Colonic mucosa (tissue), 4 donors: Measurements from ENCODE around the gene GALNT18. TPM values are rescaled to one million over a fixed set of nuclear protein-coding genes. Genes with fewer than 3 reads are reported as not detected.

Source experiments
- DNase-seq: peaks from one replicate; pipeline ENCODE4 v3.0.0-alpha.2; 2020
- H3K27ac ChIP-seq: fragments of 200-600 bp; one replicate; pipeline ENCODE4 v1.8.0; 2021
- H3K27me3 ChIP-seq: fragments of 200-600 bp; one replicate; pipeline ENCODE4 v1.8.0; 2021
- H3K36me3 ChIP-seq: fragments of 200-600 bp; one replicate; pipeline ENCODE4 v1.8.0; 2021
- H3K4me1 ChIP-seq: fragments of 200-600 bp; one replicate; pipeline ENCODE4 v1.8.0; 2021; ENCODE audit warnings: mild to moderate bottlenecking
- H3K4me3 ChIP-seq: fragments of 200-600 bp; one replicate; pipeline ENCODE4 v1.8.0; 2021
- H3K9ac ChIP-seq, 2 donors: one replicate each; pipeline ENCODE4 v1.7.0; 2013; ENCODE audit warnings: control low read depth in 2 of 2, low read depth in 2 of 2, low read length in 2 of 2
- H3K9me3 ChIP-seq: fragments of 200-600 bp; one replicate; pipeline ENCODE4 v1.8.0; 2021
- intact Hi-C: fragments of 100-400 bp; cut with DNase I; formaldehyde crosslinking; loops from one replicate; pipeline ENCODE4 v1.14.1; 2022
- total RNA-seq, 2 donors: library from RNA; stranded (reverse); fragmentation: NEBNext Ultra II Directional in 1 of 2; extraction: Animal tissue kit (Norgen Biotek cat#: 25700) in 1 of 2; gene quantifications; one replicate each; pipeline ENCODE4 v1.2.1, GENCODE V29; 2021
- TF ChIP-seq, protein P1 (sequence below): fragments of 200-600 bp; IDR thresholded peaks from one replicate; pipeline ENCODE4 v1.8.0; 2022; ENCODE audit warnings: antibody characterized with exemption, mild to moderate bottlenecking
- donor health status: healthy.
- donor health status: DM: no; HTN: no; CAD: no.
- donor health status: DM: no; HTN: no; CAD: no.

Gene GALNT18
- total RNA-seq, 2 donors from 2014 or later: 3.6 to 8.3 TPM

DNA sequence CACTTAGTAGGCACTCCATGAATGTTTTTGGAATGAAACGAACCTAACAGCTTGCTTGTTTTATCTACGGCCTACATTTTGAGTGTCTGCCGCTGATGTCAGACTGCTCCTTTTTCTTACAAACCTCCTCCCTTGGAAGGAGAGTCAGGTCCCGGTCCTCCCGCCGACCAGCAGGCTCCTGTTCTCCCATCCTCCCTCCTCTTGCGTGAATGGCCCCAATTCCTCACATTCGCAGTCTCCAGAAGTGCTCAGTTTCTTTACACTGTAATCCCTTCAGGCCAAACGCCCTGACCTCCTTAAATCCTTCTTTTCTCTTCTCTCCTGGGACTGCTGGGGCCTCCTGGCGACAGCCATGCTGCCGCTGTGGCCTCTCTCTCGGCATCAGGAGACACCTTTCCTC lies 186.2 kb downstream of the GALNT18 start:
- no peak for DNase-seq
- no peaks in the 10 kb centered on the region for H3K27me3 ChIP-seq
- no peaks in the 10 kb centered on the region for H3K4me1 ChIP-seq
- H3K9ac ChIP-seq: no peak overlapping the region
- no peaks in the 10 kb centered on the region for H3K36me3 ChIP-seq
- intact Hi-C loops: no loop called here
- TF ChIP-seq, protein P1, sequence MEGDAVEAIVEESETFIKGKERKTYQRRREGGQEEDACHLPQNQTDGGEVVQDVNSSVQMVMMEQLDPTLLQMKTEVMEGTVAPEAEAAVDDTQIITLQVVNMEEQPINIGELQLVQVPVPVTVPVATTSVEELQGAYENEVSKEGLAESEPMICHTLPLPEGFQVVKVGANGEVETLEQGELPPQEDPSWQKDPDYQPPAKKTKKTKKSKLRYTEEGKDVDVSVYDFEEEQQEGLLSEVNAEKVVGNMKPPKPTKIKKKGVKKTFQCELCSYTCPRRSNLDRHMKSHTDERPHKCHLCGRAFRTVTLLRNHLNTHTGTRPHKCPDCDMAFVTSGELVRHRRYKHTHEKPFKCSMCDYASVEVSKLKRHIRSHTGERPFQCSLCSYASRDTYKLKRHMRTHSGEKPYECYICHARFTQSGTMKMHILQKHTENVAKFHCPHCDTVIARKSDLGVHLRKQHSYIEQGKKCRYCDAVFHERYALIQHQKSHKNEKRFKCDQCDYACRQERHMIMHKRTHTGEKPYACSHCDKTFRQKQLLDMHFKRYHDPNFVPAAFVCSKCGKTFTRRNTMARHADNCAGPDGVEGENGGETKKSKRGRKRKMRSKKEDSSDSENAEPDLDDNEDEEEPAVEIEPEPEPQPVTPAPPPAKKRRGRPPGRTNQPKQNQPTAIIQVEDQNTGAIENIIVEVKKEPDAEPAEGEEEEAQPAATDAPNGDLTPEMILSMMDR: no peak
- no peaks in the 10 kb centered on the region for H3K9me3 ChIP-seq
- no peak overlapping the region for H3K4me3 ChIP-seq
- no peak overlapping the region for H3K27ac ChIP-seq

DNA sequence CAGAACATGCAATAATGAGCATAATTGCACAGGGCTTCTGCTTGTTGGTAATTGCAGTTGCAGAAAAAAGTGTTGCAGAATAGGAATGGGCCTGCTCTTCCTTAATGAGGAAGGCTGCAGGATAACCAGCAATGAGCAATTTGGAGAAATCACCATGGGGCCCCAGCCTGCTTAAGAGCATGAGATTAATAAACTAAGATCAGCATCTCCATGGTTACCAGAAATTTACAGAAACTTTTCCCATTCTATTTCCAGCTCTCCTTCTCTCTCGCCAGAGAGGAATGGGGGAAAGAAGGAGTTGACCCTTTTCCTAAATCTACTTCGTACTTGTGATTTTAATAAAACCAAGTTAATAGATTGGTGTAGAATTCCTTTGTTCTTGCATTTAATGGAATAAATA lies 187.8 kb downstream of the GALNT18 start:
- Histone ChIP-seq H3K9me3 (no peaks in the 10 kb centered on the region), H3K27ac (no peak overlapping the region), H3K36me3 (no peaks in the 10 kb centered on the region), H3K27me3 (no peaks in the 10 kb centered on the region), H3K9ac (no peak overlapping the region), H3K4me1 (no peaks in the 10 kb centered on the region), H3K4me3 (no peak overlapping the region)
- TF ChIP-seq, protein P1: no peak
- no peak for DNase-seq
- intact Hi-C loops: no loop called here

DNA sequence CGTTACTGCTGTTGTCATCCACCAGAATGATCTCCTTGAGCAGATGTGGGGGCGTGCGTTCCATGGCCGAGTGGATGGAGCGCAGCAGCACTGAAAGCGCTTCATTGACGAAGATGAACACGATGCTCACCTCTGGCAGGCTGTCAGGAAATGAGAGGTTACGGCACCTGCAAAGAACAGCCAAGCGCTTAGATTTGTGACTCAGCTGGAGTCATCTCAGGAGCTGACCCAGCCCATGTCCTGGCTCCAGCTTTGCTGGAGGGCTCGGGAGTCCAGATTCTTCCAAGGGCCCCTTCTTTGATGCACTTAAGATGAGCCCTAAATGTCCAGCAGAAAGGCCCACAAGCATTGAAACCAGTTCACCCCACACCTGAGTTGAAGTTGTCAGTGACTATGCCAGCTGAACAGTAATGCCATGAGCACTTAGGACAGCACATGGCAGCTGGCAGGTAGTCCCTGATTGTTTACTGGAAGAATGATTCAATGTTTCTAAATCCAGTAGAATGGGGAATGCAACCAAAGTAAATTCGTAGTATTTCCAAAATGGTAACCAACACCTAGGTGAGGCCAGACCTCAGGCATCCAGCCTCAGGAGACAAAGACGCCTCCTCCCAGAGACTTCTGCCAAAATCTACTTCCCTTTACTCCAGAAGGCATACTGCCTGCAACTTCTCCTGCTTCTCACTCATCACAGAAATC lies 189.0 kb downstream of the GALNT18 start:
- TF ChIP-seq, protein P1: no peak
- no peak for DNase-seq
- intact Hi-C loops: no loop called here
- no peak overlapping the region for H3K27ac ChIP-seq
- no peaks in the 10 kb centered on the region for H3K4me1 ChIP-seq
- H3K4me3 ChIP-seq: no peak overlapping the region
- H3K36me3 ChIP-seq: no peaks in the 10 kb centered on the region
- no peaks in the 10 kb centered on the region for H3K9me3 ChIP-seq
- H3K9ac ChIP-seq: no peak overlapping the region
- H3K27me3 ChIP-seq: no peaks in the 10 kb centered on the region

DNA sequence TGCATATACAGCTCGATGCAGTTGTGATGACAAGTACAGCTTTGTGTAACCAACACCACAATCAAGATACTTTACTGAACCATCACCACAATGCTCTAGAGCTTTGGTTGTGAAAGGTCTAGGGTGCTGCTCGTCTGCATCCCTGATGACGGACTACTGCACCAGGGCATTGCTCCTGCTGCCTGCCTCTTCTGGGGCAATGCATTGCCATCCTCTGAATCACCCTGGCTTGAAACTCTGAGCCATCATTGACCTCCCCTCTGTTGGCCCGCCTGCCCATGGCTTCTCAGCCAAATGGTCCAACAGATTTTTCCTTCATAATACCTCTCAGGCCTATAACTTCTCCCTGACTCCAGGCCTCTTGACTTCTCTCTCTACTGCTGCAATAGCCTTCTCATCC lies 191.4 kb downstream of the GALNT18 start:
- Histone ChIP-seq H3K36me3 (no peaks in the 10 kb centered on the region), H3K27ac (no peak overlapping the region), H3K27me3 (no peaks in the 10 kb centered on the region), H3K9ac (no peak overlapping the region), H3K9me3 (no peaks in the 10 kb centered on the region), H3K4me3 (no peak overlapping the region), H3K4me1 (no peaks in the 10 kb centered on the region)
- intact Hi-C loops: no loop called here
- TF ChIP-seq, protein P1: no peak
- no peak for DNase-seq

DNA sequence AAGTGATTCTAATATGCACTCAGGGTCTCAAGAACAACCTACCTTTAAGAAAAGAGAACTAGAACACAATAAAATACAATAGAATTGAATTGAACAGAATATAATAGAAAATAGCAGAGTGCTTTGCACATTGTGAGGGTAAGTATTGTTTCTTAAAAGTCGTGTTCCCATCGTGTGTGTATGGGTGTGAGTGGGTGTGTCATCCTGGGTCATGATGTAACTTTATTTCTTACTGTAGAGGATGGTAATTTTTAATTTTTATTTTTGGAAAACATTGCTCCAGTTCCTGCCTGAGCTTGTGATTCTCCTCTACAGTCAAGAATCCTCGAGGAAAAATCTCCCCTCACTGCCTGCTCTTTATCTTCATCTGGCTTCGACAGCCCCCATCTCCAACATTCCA lies 193.1 kb downstream of the GALNT18 start:
- DNase-seq: no peak
- Histone ChIP-seq H3K9ac (no peak overlapping the region), H3K9me3 (no peaks in the 10 kb centered on the region), H3K27ac (no peak overlapping the region), H3K4me1 (no peaks in the 10 kb centered on the region), H3K36me3 (no peaks in the 10 kb centered on the region), H3K4me3 (no peak overlapping the region), H3K27me3 (no peaks in the 10 kb centered on the region)
- TF ChIP-seq, protein P1: no peak
- intact Hi-C loops: no loop called here
